ENCODE results near the gene SNUPN.

DNA sequence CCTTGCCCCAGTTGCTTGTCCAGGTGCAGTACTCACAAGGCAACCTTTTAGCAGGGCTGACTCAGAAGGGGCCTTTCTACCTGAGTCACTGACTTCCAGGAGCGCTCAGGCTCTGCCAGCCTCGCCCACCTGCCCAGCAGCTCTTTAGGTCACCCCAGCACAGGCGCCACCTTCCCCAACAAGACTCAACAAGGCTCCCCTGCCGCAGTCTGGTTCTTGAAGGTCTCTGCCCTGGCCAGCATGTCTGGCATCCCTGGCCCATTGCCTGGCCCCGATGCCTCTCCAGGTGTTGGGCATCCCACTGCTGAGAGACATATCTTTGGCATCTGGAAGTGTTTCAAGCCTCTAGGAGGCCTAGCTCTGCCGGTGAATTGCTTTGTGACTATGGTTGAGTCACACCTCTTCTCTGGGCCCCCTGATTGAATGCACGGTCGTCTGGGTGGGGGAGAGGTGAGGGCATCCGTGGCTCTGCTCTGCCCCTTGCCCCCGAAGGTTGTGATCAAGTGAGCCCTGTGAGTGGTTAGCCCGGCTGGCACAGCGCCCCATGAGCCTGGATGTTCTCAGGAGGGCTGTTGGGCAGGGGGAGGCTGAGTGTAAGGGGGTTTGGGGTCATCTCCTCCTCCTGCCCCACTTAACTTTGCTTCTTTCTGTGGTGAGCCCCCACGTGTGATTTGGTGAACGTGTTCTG is 43.8 kb upstream of the SNUPN start:
- TF ChIP-seq, protein P1, sequence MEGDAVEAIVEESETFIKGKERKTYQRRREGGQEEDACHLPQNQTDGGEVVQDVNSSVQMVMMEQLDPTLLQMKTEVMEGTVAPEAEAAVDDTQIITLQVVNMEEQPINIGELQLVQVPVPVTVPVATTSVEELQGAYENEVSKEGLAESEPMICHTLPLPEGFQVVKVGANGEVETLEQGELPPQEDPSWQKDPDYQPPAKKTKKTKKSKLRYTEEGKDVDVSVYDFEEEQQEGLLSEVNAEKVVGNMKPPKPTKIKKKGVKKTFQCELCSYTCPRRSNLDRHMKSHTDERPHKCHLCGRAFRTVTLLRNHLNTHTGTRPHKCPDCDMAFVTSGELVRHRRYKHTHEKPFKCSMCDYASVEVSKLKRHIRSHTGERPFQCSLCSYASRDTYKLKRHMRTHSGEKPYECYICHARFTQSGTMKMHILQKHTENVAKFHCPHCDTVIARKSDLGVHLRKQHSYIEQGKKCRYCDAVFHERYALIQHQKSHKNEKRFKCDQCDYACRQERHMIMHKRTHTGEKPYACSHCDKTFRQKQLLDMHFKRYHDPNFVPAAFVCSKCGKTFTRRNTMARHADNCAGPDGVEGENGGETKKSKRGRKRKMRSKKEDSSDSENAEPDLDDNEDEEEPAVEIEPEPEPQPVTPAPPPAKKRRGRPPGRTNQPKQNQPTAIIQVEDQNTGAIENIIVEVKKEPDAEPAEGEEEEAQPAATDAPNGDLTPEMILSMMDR (conservative IDR thresholded peaks at IDR 0.05 in 1 of 2, IDR thresholded peaks at IDR 0.05 in 1 of 2; ENCODE audit: extremely low read depth in 1 of 2, insufficient read depth in 1 of 2, low read depth in 1 of 2, low read length in 2 of 2) = no peak
- no peak for TF ChIP-seq EZH2 (IDR thresholded peaks at IDR 0.05; ENCODE audit: borderline replicate concordance, low read length)
